Measurements from ENCODE around the gene ATAD1. TPM values are rescaled to one million over a fixed set of nuclear protein-coding genes. Genes with fewer than 3 reads are reported as not detected.
"Not testable (repeated sequence)": the region's sequence is repeated elsewhere in the genome, so short reads cannot be mapped to it uniquely, and the experiment has no call there.

ATAD1 gene
- total RNA-seq, 1 donor from 2014 or later: 45.8 TPM

DNA sequence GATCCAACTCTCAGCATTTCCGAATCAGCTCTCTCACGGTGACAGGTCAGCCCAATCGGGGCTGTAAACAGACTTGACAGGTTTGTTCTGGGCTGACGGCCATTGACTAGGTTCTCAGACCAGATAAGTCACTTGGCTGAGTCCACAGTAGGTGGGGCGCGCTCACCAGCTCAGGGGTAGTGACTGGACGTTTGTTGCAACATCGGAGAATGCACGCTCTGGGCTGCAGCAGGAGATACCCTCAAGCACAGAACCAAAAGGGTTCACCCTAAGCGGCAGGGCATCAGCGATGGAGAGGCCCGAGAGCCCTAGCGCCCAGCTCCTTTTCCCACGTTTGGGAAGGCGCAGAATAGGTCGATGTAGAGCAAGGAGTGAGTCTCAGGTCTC, 43.5 kb upstream of the ATAD1 start:
- TF ChIP-seq, protein P1, sequence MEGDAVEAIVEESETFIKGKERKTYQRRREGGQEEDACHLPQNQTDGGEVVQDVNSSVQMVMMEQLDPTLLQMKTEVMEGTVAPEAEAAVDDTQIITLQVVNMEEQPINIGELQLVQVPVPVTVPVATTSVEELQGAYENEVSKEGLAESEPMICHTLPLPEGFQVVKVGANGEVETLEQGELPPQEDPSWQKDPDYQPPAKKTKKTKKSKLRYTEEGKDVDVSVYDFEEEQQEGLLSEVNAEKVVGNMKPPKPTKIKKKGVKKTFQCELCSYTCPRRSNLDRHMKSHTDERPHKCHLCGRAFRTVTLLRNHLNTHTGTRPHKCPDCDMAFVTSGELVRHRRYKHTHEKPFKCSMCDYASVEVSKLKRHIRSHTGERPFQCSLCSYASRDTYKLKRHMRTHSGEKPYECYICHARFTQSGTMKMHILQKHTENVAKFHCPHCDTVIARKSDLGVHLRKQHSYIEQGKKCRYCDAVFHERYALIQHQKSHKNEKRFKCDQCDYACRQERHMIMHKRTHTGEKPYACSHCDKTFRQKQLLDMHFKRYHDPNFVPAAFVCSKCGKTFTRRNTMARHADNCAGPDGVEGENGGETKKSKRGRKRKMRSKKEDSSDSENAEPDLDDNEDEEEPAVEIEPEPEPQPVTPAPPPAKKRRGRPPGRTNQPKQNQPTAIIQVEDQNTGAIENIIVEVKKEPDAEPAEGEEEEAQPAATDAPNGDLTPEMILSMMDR (IDR thresholded peaks at IDR 0.05; ENCODE audit: unreplicated experiment): no peak

DNA sequence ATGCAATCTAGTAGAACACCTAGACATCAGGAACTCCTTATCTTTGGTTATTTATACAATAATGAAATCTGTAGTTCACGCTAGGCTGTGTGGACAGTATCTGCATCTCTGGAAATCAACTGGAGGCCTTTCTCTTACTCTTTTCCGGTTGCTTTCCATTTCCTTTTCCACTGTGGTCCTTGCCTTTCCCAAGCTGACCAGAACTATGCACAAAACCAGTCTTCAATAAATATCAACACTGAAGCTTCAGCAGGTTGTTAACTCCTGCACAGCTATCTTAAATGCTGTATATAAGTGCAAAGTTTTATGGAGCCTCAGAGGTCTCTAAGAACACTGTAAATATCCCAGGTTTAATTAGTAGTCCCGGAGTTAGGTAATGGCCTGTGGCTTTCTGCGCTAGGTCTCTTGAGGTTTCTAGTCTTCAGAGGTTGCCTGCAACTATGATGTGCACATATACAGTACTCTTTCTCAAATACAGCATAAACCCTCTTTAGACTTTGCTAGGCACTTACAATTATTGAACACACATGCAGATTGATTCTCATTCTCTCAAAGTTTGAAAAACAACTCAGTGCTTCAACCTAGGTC, 42.9 kb upstream of the ATAD1 start:
- peak overlapping the region; percentile 99 for H3K27ac Mint-ChIP-seq
- no peak for DNase-seq (ENCODE audit: low spot score, unreplicated experiment)
- peak overlapping the region; percentile 96 for H3K4me3 Mint-ChIP-seq (ENCODE audit: low read depth)
- TF ChIP-seq, protein P1 (IDR thresholded peaks at IDR 0.05; ENCODE audit: unreplicated experiment): no peak
- H3K27me3 Mint-ChIP-seq: no peaks in the 10 kb centered on the region
- no peaks in the 10 kb centered on the region for H3K9me3 Mint-ChIP-seq (ENCODE audit: low read depth)
- peaks cover 14% of the 10 kb centered on the region for H3K4me1 Mint-ChIP-seq (ENCODE audit: low read depth)
- H3K36me3 Mint-ChIP-seq (ENCODE audit: insufficient read depth): no peaks in the 10 kb centered on the region

More for the DNA sequence above, 43.5 kb upstream of the ATAD1 start:
- Mint-ChIP-seq H3K4me3 (ENCODE audit: low read depth) (peak overlapping the region; percentile 96), H3K27me3 (no peaks in the 10 kb centered on the region), H3K4me1 (ENCODE audit: low read depth) (peaks cover 19% of the 10 kb centered on the region), H3K27ac (peak overlapping the region; percentile 99), H3K9me3 (ENCODE audit: low read depth) (no peaks in the 10 kb centered on the region), H3K36me3 (ENCODE audit: insufficient read depth) (no peaks in the 10 kb centered on the region)
- peak; percentile 23 for DNase-seq (ENCODE audit: low spot score, unreplicated experiment)

DNA sequence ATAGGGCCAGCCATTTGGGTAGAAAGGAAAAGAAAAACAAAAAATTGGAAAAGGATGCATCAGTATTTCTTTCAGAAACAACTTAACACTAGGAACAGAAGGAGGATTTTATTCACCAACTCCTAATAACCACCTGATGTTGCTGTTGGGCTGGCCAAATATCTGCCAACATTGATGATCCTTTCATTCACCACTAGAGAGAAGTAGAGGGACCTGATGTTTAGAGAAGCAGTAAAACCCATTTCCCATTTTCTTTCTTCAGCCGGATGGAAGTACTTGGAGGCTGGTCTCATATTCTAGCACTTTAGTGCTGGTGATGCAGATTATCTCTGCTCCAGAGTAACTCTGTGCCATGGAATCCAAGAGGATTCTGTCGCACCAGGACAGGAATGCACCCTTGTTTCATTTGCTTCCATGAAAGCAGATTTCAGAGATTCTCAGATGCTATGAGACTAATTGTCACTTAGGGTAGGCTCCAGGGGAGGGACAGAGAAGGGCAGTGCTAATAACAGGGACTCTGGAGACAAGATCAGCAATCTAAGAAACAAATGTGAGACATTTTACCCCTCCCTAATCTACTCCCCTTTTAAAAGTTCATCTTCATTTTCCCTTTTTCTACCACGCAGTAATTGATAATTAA, 42.2 kb upstream of the ATAD1 start:
- TF ChIP-seq, protein P1 (IDR thresholded peaks at IDR 0.05; ENCODE audit: unreplicated experiment): peak; percentile 38
- no peak overlapping the region for H3K4me3 Mint-ChIP-seq (ENCODE audit: low read depth)
- no peak overlapping the region for H3K27ac Mint-ChIP-seq
- no peaks in the 10 kb centered on the region for H3K9me3 Mint-ChIP-seq (ENCODE audit: low read depth)
- DNase-seq (ENCODE audit: low spot score, unreplicated experiment): no peak
- H3K36me3 Mint-ChIP-seq (ENCODE audit: insufficient read depth): no peaks in the 10 kb centered on the region
- no peaks in the 10 kb centered on the region for H3K27me3 Mint-ChIP-seq
- peaks cover 10% of the 10 kb centered on the region for H3K4me1 Mint-ChIP-seq (ENCODE audit: low read depth)

DNA sequence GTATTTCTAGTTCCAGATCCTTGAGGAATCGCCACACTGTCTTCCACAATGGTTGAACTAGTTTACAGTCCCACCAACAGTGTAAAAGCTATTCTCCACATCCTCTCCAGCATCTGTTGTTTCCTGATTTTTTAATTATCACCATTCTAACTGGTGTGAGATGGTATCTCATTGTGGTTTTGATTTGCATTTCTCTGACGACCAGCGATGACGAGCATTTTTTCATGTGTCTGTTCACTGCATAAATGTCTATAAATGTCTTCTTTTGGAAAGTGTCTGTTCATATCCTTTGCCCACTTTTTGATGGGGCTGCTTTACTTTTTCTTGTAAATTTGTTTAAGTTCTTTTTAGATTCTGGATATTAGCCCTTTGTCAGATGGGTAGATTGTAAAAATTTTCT, 37.6 kb upstream of the ATAD1 start:
- H3K27me3 Mint-ChIP-seq; H3K4me3 Mint-ChIP-seq (ENCODE audit: low read depth); H3K27ac Mint-ChIP-seq; H3K36me3 Mint-ChIP-seq (ENCODE audit: insufficient read depth); DNase-seq (ENCODE audit: low spot score, unreplicated experiment); H3K4me1 Mint-ChIP-seq (ENCODE audit: low read depth); H3K9me3 Mint-ChIP-seq (ENCODE audit: low read depth): not testable (repeated sequence)

DNA sequence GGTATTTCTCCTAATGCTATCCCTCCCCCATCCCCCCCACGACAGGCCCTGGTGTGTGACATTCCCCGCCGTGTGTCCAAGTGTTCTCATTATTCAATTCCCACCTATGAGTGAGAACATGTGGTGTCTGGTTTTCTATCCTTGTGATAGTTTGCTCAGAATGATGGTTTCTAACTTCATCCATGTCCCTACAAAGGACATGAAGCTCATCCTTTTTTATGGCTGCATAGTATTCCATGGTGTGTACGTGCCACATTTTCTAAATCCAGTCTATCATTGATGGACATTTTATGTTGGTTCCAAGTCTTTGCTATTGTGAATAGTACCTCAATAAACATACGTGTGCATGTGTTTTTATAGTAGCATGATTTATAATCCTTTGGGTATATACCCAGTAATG, 37.2 kb upstream of the ATAD1 start:
- H3K27ac Mint-ChIP-seq; H3K36me3 Mint-ChIP-seq (ENCODE audit: insufficient read depth); H3K4me1 Mint-ChIP-seq (ENCODE audit: low read depth); H3K9me3 Mint-ChIP-seq (ENCODE audit: low read depth); H3K27me3 Mint-ChIP-seq; DNase-seq (ENCODE audit: low spot score, unreplicated experiment); H3K4me3 Mint-ChIP-seq (ENCODE audit: low read depth): not testable (repeated sequence)

DNA sequence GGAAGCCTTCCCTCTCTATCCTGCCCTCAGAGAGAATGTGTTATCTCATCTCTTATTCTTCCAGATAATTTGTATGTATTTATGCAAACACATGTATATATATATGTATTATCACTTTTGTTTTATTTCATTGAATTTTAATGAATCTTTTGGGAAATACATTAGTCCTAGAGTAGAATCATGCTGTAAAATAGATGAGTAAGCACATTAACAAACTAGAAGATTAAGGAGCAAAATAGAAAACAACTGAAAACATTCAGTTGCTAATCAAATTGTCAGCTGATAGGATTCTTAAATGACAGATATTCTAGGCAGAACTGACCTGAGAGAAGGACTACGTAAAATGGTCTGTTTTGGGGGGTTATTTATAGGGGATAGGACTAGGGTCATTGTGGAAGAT, 34.1 kb upstream of the ATAD1 start:
- Mint-ChIP-seq H3K4me1 (ENCODE audit: low read depth) (peaks cover 3% of the 10 kb centered on the region), H3K36me3 (ENCODE audit: insufficient read depth) (no peaks in the 10 kb centered on the region), H3K27ac (no peak overlapping the region), H3K27me3 (peaks cover 2% of the 10 kb centered on the region), H3K4me3 (ENCODE audit: low read depth) (no peak overlapping the region), H3K9me3 (ENCODE audit: low read depth) (no peaks in the 10 kb centered on the region)
- TF ChIP-seq, protein P1 (IDR thresholded peaks at IDR 0.05; ENCODE audit: unreplicated experiment): no peak
- no peak for DNase-seq (ENCODE audit: low spot score, unreplicated experiment)
